NCI-H1694 (cell line): ENCODE data around the gene ZNF518B.

Experiments used
- DNase-seq: peaks from one replicate; lab custom pipeline; 2025; lab: John Stamatoyannopoulos, UW

Gene ZNF518B

GRCh38 chr4:10457255-10457801 lies at the start of gene ZNF518B:
Gene ZNF518B, minus strand, starts transcription at chr4:10457426. Its CDS starts 11,098 bp downstream, at chr4:10446328.
- no peak for DNase-seq

- DNase-seq = no peak
Measured at GRCh38 chr4:10506077-10506476, 48.9 kb upstream of the ZNF518B start.

GRCh38 chr4:10504570-10505179 lies 47.4 kb upstream of the ZNF518B start:
- DNase-seq = no peak

GRCh38 chr4:10502717-10503116 lies 45.5 kb upstream of the ZNF518B start:
- no peak for DNase-seq

- DNase-seq = no peak
Measured at GRCh38 chr4:10500776-10501175, 43.5 kb upstream of the ZNF518B start.

- DNase-seq = no peak
Measured at GRCh38 chr4:10496200-10496599, 39.0 kb upstream of the ZNF518B start.

GRCh38 chr4:10495651-10496050 lies 38.4 kb upstream of the ZNF518B start:
- DNase-seq = no peak

GRCh38 chr4:10492464-10492863 lies 35.2 kb upstream of the ZNF518B start:
- no peak for DNase-seq

- DNase-seq = no peak
Measured at GRCh38 chr4:10491401-10491800, 34.2 kb upstream of the ZNF518B start.

- no peak for DNase-seq
Measured at GRCh38 chr4:10490996-10491395, 33.8 kb upstream of the ZNF518B start.

GRCh38 chr4:10482913-10483312 lies 25.7 kb upstream of the ZNF518B start:
- DNase-seq = no peak

- no peak for DNase-seq
Measured at GRCh38 chr4:10480616-10481015, 23.4 kb upstream of the ZNF518B start.

GRCh38 chr4:10478621-10479020 lies 21.4 kb upstream of the ZNF518B start:
- DNase-seq = no peak

GRCh38 chr4:10470505-10470904 lies 13.3 kb upstream of the ZNF518B start:
- DNase-seq = no peak

GRCh38 chr4:10466161-10466560 lies 8.9 kb upstream of the ZNF518B start:
- DNase-seq = no peak

- no peak for DNase-seq
Measured at GRCh38 chr4:10462876-10463275, 5.7 kb upstream of the ZNF518B start.

- DNase-seq = no peak
Measured at GRCh38 chr4:10461850-10462400, 4.7 kb upstream of the ZNF518B start.

- DNase-seq = no peak
Measured at GRCh38 chr4:10461091-10461849, 4.0 kb upstream of the ZNF518B start.

- no peak for DNase-seq
Measured at GRCh38 chr4:10460313-10461047, 3.3 kb upstream of the ZNF518B start.

GRCh38 chr4:10459305-10459704 lies 2.1 kb upstream of the ZNF518B start:
- no peak for DNase-seq

GRCh38 chr4:10458177-10458576 lies 951 bp upstream of the ZNF518B start:
- no peak for DNase-seq

- DNase-seq = no peak
Measured at GRCh38 chr4:10456595-10457254, 501 bp downstream of the ZNF518B start.
